SW 1271 (cell line): Measurements from ENCODE around the gene ZNF217.
"Not testable (repeated sequence)": the region's sequence is repeated elsewhere in the genome, so short reads cannot be mapped to it uniquely, and the experiment has no call there.

Source experiments
- DNase-seq, 2 experiments: peaks; one replicate each; lab custom pipeline; 2025; lab: John Stamatoyannopoulos, UW

Gene ZNF217

GRCh38 chr20:53621482-53622246 is 28.0 kb upstream of the ZNF217 start:
- peak in 1 of 2 experiments; percentile 53 for DNase-seq

GRCh38 chr20:53618490-53619000 is 24.9 kb upstream of the ZNF217 start:
- DNase-seq: not testable (repeated sequence)

GRCh38 chr20:53617791-53618489 is 24.3 kb upstream of the ZNF217 start:
- DNase-seq: no peak

- DNase-seq: not testable (repeated sequence)
Observed at GRCh38 chr20:53616489-53616888, 22.9 kb upstream of the ZNF217 start.

GRCh38 chr20:53613748-53614147 is 20.1 kb upstream of the ZNF217 start:
- no peak for DNase-seq

- not testable (repeated sequence) for DNase-seq
Observed at GRCh38 chr20:53612289-53612688, 18.6 kb upstream of the ZNF217 start.

- peak; percentile 89 to 97 for DNase-seq
Observed at GRCh38 chr20:53611449-53611894, 17.8 kb upstream of the ZNF217 start.

GRCh38 chr20:53609491-53610445 is 16.1 kb upstream of the ZNF217 start:
- DNase-seq: no peak

GRCh38 chr20:53608456-53609452 is 15.1 kb upstream of the ZNF217 start:
- DNase-seq: no peak

GRCh38 chr20:53608071-53608455 is 14.4 kb upstream of the ZNF217 start:
- no peak for DNase-seq

GRCh38 chr20:53606364-53606985 is 12.8 kb upstream of the ZNF217 start:
- DNase-seq: peak in 1 of 2 experiments; percentile 31

GRCh38 chr20:53605401-53605800 is 11.8 kb upstream of the ZNF217 start:
- DNase-seq: not testable (repeated sequence)

GRCh38 chr20:53604846-53605245 is 11.2 kb upstream of the ZNF217 start:
- not testable (repeated sequence) for DNase-seq

- DNase-seq: no peak
Observed at GRCh38 chr20:53602661-53603060, 9.0 kb upstream of the ZNF217 start.

GRCh38 chr20:53599910-53600632 is 6.4 kb upstream of the ZNF217 start:
- DNase-seq: no peak

GRCh38 chr20:53599378-53599777 is 5.7 kb upstream of the ZNF217 start:
- DNase-seq: no peak

- DNase-seq: no peak
Observed at GRCh38 chr20:53599044-53599362, 5.4 kb upstream of the ZNF217 start.

- DNase-seq: no peak
Observed at GRCh38 chr20:53598140-53599043, 4.8 kb upstream of the ZNF217 start.
